AG04450 (cell line): ENCODE data around the gene EIF1B. TPM values are rescaled to one million over a fixed set of nuclear protein-coding genes. Genes with fewer than 3 reads are reported as not detected.

ENCODE experiments used
- CTCF ChIA-PET: fragments of 300-600, 350-600 bp; formaldehyde crosslinking; extraction: SDS; loops from one replicate; lab custom pipeline; 2022; ENCODE audit warnings: antibody characterized with exemption, inconsistent platforms; lab: Charles Lee
- POLR2A ChIA-PET: fragments of 350-600 bp; formaldehyde crosslinking; extraction: SDS; loops from one replicate; lab custom pipeline; 2021; ENCODE audit warnings: antibody characterized with exemption, inconsistent platforms; lab: Yijun Ruan, JAX
- DNase-seq: peaks from one replicate; pipeline ENCODE4 v3.0.0-alpha.2; 2011; ENCODE audit warnings: low read depth, low spot score
- H3K27ac ChIP-seq: one replicate; pipeline ENCODE4 v1.5.1; 2012; ENCODE audit warnings: low read depth, low read length, control low read depth
- H3K27me3 ChIP-seq: one replicate; pipeline ENCODE4 v1.6.0; 2012; ENCODE audit warnings: low read length; ENCODE audit not compliant: control insufficient read depth, insufficient read depth
- H3K4me3 ChIP-seq: 2 replicates; pipeline ENCODE4 v1.5.1; 2011; ENCODE audit warnings: mild to moderate bottlenecking, low read depth, low read length, control low read depth
- H3K9me3 ChIP-seq: 2 replicates; pipeline ENCODE4 v1.5.1; 2012; ENCODE audit warnings: low read length; ENCODE audit not compliant: control insufficient read depth, insufficient read depth
- polyA plus RNA-seq: library from polyadenylated mRNA; depleted of rRNA; stranded (reverse); fragments of >200 nt; gene quantifications from 2 replicates; pipeline ENCODE4 v1.2.3, GENCODE V29; 2011
- TF ChIP-seq, protein P1 (sequence below): IDR thresholded peaks from 2 replicates; pipeline ENCODE4 v1.5.1; 2011; ENCODE audit warnings: low read depth, low read length, control low read depth, inconsistent platforms

The EIF1B gene
- polyA plus RNA-seq, 1 experiment, result 46.7 TPM

DNA sequence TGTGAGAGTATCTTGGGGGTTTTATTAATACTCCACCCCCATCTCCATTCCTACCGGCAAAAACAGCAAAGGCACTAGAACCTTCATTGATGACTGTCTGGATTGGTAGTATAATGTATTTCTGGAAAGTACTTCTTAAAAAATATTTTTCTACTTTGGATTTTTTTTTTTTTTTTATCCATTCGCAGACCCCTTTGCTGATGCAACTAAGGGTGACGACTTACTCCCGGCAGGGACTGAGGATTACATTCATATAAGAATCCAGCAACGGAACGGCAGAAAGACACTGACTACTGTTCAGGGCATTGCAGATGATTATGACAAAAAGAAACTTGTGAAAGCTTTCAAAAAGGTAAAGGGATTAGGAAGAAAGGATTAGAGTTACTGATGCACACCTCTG lies 1.2 kb downstream of the EIF1B start:
- Histone ChIP-seq H3K27ac (no peak overlapping the region), H3K4me3 (peak overlapping the region; percentile 84), H3K27me3 (no peaks in the 10 kb centered on the region), H3K9me3 (no peaks in the 10 kb centered on the region; the same call in 1 of the 2 replicates)
- ChIA-PET CTCF (interaction anchor here (1.3 to 11.9 kb wide), 3 partner anchors 8 to 119 kb away, joined by 3 to 333 read pairs (median 7); no protein-coding TSS in a partner anchor), POLR2A (no interaction called here)
- DNase-seq, result no peak
- TF ChIP-seq, protein P1, sequence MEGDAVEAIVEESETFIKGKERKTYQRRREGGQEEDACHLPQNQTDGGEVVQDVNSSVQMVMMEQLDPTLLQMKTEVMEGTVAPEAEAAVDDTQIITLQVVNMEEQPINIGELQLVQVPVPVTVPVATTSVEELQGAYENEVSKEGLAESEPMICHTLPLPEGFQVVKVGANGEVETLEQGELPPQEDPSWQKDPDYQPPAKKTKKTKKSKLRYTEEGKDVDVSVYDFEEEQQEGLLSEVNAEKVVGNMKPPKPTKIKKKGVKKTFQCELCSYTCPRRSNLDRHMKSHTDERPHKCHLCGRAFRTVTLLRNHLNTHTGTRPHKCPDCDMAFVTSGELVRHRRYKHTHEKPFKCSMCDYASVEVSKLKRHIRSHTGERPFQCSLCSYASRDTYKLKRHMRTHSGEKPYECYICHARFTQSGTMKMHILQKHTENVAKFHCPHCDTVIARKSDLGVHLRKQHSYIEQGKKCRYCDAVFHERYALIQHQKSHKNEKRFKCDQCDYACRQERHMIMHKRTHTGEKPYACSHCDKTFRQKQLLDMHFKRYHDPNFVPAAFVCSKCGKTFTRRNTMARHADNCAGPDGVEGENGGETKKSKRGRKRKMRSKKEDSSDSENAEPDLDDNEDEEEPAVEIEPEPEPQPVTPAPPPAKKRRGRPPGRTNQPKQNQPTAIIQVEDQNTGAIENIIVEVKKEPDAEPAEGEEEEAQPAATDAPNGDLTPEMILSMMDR, result no peak

DNA sequence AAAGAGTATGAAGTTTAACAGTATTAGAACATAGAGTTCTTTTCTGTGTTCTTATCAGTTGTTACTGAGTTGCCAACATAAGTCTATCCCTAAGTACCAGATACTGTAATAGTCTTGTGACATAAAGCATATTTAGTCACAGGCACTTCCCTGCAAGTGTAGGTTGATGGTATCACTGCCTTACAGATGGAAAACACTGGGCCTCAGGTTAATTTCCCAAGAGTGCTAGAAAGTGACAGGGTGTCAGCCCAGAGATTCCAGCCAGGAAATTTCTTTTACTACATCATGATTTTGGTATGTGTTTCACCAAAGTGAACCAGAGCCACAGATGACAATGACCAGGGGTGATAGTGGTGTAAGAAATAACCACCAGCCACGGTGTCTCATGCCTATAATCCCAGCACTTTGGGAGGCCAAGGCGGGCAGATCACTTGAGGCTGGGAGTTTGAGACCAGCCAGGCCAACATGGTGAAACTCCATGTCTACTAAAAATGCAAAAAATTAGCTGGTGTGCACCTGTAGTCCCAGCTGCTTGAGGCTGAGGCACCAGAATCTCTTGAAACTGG lies 3.2 kb downstream of the EIF1B start:
- ChIA-PET POLR2A (no interaction called here), CTCF (interaction anchor here (11.9 kb wide), 1 partner anchor 121 kb away, joined by 333 read pairs; no protein-coding TSS in a partner anchor)
- no peak overlapping the region for H3K27ac ChIP-seq

GRCh38 chr3:40313975-40314860 lies 4.7 kb downstream of the EIF1B start:
- ChIA-PET CTCF (interaction anchor here (0.5 to 11.9 kb wide), 4 partner anchors 13 to 135 kb away, joined by 4 to 333 read pairs (median 6); no protein-coding TSS in a partner anchor), POLR2A (no interaction called here)
- TF ChIP-seq, protein P1, result no peak
- Histone ChIP-seq H3K27ac (no peak overlapping the region), H3K27me3 (no peaks in the 10 kb centered on the region), H3K9me3 (no peaks in the 10 kb centered on the region; the same call in 1 of the 2 replicates), H3K4me3 (no peak overlapping the region)
- DNase-seq, result no peak

More for the DNA sequence above, 3.2 kb downstream of the EIF1B start:
- no peaks in the 10 kb centered on the region; the same call in 1 of the 2 replicates for H3K9me3 ChIP-seq
- H3K4me3 ChIP-seq, result no peak overlapping the region
- no peak for DNase-seq
- no peaks in the 10 kb centered on the region for H3K27me3 ChIP-seq
- TF ChIP-seq, protein P1, result no peak

DNA sequence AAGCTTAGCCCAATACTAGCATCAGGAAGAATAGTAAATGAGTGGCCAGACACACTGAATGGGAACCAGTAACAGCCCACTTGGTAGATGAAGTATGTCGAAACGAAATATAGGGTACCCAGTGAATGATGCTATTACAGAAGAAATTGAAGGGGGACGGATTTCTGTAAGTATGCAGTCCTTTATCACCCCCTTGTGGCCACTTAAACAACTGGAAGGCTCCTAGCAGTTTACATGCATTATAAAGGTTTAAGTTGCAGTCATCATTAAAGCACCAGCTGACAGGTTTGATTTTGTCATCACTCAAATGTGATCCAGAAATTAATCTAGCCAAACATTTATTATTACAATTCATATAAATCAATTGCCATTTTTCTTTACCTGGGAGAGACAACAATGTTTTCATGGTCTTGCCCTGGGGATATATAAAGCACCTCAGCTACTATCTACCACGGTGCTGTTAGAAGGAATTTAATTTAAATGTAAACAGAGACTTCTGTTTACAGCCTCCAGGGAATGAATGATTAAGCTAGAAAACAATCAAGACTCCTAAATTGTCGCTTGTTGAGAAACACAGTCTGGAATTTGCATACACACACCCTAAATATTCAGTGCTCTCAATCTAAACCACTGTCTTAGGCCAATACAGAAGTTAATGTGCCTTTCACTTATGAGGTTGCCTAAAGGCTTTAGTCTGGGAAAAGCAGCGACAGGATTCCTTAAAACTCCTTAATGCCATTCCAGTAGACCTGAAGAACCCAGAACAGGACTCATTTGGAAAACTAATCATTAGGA lies 7.8 kb downstream of the EIF1B start:
- ChIA-PET CTCF (interaction anchor here (0.6 to 11.9 kb wide), 35 partner anchors 10 to 1561 kb away, joined by 3 to 333 read pairs (median 4); partner anchors contain the start of gene ZNF620), POLR2A (no interaction called here)
- TF ChIP-seq, protein P1, result peak; percentile 89
- no peak overlapping the region for H3K27ac ChIP-seq
- H3K4me3 ChIP-seq, result no peak overlapping the region
- H3K9me3 ChIP-seq, result no peaks in the 10 kb centered on the region
- H3K27me3 ChIP-seq, result peaks cover 5% of the 10 kb centered on the region
- DNase-seq, result peak; percentile 37
